ENCODE results near the gene PTP4A2.
A peak's percentile ranks its signal among the peaks of the same experiment; 100 is the strongest.

PTP4A2 gene

GRCh38 chr1:31915438-31915837 lies 22.7 kb downstream of the PTP4A2 start:
- TF ChIP-seq CTCF (IDR thresholded peaks at IDR 0.05) (no peak), ZFX (IDR thresholded peaks at IDR 0.05; ENCODE audit: borderline replicate concordance) (no peak)
- H3K27ac ChIP-seq, result no peak overlapping the region

GRCh38 chr1:31913968-31914367 lies 24.2 kb downstream of the PTP4A2 start:
- TF ChIP-seq ZFX (IDR thresholded peaks at IDR 0.05; ENCODE audit: borderline replicate concordance) (no peak), CTCF (IDR thresholded peaks at IDR 0.05) (no peak)
- peak overlapping the region; percentile 72; the same call in 1 of the 2 replicates for H3K27ac ChIP-seq

GRCh38 chr1:31912839-31913239 lies 25.3 kb downstream of the PTP4A2 start:
- H3K27ac ChIP-seq, result peak overlapping the region; percentile 72
- no peak for TF ChIP-seq CTCF (IDR thresholded peaks at IDR 0.05)
- TF ChIP-seq ZFX (IDR thresholded peaks at IDR 0.05; ENCODE audit: borderline replicate concordance), result no peak

GRCh38 chr1:31911994-31912780 lies 26.0 kb downstream of the PTP4A2 start:
- peak overlapping the region; percentile 72 for H3K27ac ChIP-seq
- TF ChIP-seq ZFX (IDR thresholded peaks at IDR 0.05; ENCODE audit: borderline replicate concordance), result no peak
- no peak for TF ChIP-seq CTCF (IDR thresholded peaks at IDR 0.05)

GRCh38 chr1:31910933-31911332 lies 27.2 kb downstream of the PTP4A2 start:
- peak overlapping the region; percentile 72 for H3K27ac ChIP-seq
- TF ChIP-seq CTCF (IDR thresholded peaks at IDR 0.05) (no peak), ZFX (IDR thresholded peaks at IDR 0.05; ENCODE audit: borderline replicate concordance) (no peak)

GRCh38 chr1:31909691-31910090 lies 28.5 kb downstream of the PTP4A2 start:
- H3K27ac ChIP-seq, result peak overlapping the region; percentile 72
- no peak for TF ChIP-seq CTCF (IDR thresholded peaks at IDR 0.05)
- no peak for TF ChIP-seq ZFX (IDR thresholded peaks at IDR 0.05; ENCODE audit: borderline replicate concordance)

GRCh38 chr1:31906557-31906956 lies 31.6 kb downstream of the PTP4A2 start:
- TF ChIP-seq CTCF (IDR thresholded peaks at IDR 0.05), result no peak
- no peak for TF ChIP-seq ZFX (IDR thresholded peaks at IDR 0.05; ENCODE audit: borderline replicate concordance)

More at GRCh38 chr1:31906557-31906956, 31.6 kb downstream of the PTP4A2 start:
- 0 out of 2 replicates have a peak overlapping the region, but pooled peaks have one; percentile 28 for H3K27ac ChIP-seq

All from 22Rv1 (cell line).